HG03139 (cell line): ENCODE results near the gene APLF.
"Not testable (repeated sequence)": the region's sequence is repeated elsewhere in the genome, so short reads cannot be mapped to it uniquely, and the experiment has no call there.

ENCODE experiments used
- ATAC-seq: cut with Tn5 transposase; IDR thresholded peaks from one replicate; pipeline ENCODE4 v1.9.1; 2021; ENCODE audit not compliant: unreplicated experiment

APLF gene

DNA sequence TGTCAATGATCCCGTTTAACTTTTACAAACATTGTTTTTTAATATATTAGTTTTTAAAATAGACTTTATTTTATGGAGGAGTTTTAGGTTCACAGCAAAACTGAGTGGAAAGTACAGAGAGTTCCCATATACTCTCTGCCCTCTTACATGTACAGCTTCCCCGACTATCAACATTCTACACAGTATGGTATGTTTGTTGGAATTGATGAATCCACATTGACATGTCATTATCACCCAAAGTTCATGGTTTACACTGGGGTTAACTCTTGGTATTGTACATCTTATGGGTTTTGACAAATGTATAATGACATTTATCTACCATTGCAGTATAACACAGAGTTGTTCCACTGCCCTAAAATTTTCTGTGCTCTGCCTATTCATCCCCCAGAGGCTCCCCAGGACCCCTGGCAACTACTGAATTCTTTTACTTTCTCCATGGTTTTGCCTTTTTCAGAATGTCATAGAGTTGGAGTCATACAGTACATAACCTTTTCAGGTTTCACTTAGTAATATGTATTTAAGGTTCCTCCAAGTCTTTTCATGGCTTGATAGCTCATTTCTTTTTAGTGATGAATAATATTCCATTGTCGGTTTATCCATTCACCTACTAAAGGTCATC lies 5.5 kb downstream of the APLF start:
- no peak for ATAC-seq

DNA sequence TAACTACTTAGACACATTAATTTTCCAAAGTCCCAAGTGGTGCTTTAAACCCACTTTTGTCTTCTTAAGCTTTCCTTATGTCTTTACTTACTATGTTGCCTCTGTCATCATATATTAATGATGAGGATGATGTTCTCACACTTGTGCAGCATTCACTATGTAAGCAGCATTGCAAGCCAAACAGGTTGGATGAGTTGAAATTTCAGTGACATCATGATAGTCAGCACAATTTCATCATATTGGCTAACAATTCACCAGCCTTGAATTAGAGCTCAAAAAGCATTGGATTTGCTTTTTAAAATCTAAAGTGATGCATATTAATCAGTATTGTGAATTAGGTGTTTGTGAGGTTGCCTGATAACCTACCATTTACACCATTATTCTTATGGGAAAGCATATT lies 7.7 kb downstream of the APLF start:
- no peak for ATAC-seq

DNA sequence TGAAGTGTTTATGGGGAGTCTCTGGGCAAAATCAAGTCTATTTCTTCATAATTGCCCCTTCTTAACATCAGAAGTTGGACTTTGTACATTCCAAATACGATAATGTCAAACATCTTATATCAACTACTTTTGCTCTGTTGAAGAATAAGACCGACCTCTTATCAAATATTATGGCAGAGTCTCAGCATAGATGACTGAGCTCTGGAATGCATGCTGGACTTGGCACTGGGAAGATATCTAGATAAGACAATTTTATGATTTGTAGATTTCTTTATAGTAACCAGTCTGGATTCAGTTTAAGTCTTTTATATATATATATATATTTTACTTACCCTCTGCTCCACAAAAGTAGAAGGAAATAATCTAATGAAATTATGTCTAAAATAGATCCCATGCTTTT lies 8.2 kb downstream of the APLF start:
- no peak for ATAC-seq

DNA sequence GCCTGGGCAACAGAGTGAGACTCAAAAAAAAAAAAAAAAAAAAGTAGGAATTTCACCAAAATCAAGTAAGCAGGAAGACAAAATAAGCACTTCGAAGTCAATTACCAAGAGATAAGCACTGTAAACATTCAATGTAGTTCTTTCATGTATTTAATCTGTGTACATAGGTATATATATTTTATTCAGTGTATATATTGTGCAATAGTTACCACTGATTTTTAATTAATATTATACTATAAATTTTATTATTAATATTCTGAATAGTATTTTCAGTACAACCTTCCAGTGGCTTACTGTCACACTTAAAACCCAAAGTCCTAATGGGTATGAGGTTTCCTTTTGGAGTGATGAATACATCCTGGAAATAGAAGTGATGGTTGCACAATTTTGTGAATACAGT lies 9.1 kb downstream of the APLF start:
- ATAC-seq: no peak

DNA sequence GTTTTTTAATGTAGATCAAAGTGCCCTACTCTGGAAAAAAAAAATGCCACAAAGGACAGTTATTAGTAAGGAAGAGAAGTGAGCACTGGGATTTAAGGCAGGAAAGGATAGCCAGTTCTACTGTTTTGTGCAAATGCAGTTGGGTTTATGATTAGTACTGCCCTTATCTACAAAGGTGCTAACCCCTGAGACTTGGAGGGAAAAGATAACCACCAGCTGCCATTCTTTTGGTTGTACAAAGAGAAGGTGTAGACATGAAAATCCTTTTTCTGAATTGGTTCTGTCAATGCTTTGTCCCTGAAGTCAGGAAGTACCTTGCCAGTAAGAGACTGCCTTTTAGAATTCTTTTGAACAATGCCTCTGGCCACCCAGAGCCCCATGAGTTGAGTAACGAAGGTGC lies 11.3 kb downstream of the APLF start:
- ATAC-seq: no peak

DNA sequence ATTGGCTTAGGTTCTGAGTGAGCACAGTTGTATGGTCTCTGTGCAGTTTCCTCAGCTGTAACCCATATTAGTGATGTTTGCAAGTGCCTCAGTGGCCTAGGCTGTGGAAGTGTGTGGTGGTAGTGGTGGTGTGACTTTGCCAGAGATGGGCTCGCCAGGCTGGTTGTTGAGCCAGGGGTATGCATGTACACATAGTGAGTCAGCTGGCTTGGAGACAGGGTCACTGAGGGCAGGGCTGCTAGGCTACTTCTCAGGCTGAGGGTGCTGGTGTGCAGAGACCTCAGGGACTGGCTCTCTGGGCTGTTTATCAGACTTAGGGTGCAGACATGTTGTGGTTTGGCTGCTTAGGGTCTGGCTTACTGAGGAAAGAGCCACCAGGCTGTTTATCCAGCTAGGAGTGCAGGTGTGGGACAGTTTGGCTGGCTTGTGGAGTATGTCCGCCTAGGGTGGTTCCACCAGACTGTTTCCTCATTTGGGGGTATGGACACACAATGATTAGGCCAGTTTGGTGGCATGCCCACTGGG lies 15.0 kb downstream of the APLF start:
- ATAC-seq: no peak

DNA sequence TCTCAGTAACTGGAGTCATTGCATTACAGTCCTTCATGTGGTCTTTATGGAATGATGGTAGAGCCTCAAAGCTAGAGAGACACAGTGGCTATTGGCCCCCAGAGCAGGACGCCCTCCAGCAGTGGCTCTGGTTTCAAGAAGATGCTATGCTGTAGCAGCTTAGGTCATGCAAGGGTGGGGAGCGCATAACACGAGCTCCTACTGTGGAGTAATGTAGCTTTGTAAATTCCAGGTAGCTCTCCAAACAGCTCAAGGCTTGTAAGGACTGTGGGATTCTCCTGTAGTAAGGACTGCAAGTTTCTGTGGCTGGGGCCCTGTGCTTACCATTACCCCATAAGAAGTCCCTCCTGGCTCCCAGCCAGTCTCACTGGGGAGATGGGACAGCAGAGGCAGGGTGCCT lies 15.6 kb downstream of the APLF start:
- ATAC-seq: no peak

DNA sequence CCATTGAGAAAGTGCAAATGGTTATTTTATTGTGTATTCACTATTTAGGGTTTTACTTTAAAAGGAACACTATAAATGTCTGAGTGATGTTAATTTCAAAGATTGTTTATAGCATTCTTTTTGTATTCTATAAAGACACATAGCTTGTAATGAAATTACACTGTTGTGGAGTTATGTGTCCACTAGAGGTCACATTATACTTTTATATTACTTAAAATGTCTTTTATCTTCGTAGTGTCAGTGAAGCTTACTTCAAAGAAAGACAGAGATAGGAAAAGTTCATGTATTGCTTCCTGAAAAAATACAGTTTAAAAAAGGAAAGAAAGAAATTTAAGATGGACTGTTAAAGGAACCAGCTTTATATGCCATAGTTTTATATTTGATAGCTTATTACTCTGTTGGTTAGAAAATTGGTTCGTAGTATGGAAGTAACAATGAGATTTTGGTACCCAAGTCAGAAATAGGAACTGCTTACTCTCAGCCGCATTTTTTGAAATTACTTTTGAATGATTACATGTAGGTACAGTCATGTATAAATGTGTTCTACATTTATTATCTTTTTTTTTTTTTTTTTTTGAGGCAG lies 20.5 kb downstream of the APLF start:
- no peak for ATAC-seq

DNA sequence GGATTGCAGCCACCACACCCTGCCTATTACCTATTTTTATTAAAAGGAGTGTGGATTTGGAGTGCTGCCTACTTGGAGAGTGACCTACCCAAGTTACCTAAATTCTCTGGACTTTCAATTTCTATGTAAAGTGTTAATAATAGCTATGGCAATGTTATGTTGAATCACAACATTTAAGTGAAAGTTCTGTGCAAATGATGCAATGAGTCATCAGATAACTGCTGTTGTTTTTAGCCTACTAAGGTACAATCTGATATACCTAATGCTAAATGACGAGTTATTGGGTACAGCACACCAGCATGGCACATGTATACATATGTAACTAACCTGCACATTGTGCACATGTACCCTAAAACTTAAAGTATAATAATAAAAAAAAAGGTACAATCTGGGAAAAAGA lies 21.2 kb downstream of the APLF start:
- ATAC-seq: not testable (repeated sequence)

DNA sequence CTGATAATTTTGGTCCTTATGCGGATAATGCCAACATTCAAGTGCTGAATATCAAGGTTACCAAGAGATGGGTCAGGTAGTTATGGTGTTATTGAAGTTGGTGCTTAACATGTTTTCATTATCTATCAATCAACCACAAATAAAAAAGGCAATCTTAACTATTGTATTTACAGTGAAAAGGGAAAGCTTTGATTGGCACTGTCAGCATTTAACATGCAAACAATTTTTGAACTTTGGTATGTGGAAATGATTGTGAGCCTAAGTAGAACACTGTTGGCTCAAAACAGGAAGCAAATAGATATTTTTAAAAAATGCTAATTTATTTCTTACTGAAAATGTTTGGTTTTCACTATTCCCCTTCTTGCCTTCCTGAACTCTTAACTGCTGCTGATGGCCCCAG lies 21.9 kb downstream of the APLF start:
- no peak for ATAC-seq

DNA sequence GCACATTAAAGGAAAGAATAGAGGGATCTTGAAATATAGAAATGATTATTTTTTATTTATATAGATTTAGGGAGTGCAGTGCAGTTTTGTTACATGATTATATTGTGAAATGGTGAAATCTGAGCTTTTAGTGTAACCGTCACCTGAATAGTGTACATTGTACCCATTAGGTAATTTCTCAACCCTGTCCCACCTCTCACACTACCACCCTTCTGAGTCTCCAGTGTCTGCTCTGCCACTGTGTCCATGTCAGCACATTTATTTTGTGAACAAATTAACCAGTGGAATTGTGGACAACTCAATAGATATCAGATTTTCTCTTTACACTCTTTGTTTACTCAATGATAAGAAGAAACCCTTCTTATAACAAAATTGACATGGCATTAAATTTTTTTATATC lies 24.2 kb downstream of the APLF start:
- ATAC-seq: no peak

DNA sequence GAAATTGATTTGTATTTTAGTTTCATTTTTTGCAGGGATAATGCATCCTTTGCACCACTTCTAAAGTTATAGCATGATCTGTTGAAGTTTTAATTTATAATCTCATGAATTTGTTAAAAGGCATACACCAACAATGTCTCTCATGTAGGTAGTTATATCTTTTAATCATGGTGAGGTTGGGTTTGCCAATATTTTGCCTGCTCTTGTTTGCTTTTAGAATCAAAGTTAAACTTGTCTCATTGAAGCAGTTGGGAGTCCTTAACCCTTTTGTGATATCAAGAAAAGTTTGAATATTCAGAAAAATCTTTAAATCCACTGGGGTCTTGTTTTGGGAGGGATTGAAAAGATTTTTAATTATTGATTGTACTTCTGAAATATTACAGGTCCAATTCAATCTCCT lies 31.7 kb downstream of the APLF start:
- no peak for ATAC-seq

DNA sequence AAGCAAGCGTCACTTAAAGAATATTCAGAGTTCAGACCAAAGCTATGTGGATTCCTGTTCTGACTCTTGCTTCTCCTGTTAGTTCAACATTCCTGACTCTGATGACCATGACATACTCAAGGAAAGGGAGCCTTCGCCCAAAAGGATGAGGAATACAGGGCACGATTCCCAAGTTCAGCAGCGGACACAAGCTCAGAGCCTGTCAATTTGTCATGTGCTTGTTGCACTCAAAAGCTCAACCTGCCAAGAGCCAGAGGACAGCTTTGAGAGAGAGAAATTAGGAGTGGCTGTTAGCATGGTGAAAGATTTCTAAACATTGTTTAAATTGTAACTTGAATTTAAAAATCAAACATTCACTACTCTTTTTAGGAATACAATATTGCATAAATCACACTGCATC lies 33.3 kb downstream of the APLF start:
- no peak for ATAC-seq

DNA sequence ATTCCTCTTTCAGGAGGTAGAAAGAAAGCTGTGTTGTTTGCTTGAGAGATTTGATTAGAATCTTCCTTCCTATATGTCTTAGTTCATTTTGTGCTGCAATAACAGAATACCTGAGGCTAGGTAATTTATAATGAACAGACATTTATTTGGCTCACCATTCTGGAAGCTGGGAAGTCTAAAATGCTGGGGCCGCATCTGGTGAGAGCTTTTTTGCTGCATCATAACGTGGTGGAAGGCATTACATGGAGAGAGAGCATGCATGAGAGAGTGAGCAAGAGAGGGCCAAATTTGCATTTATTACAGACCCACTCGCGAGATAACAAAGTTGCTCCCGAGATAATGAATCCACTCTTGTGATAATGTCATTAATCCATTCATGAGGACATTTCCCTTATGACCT lies 34.4 kb downstream of the APLF start:
- ATAC-seq: no peak

DNA sequence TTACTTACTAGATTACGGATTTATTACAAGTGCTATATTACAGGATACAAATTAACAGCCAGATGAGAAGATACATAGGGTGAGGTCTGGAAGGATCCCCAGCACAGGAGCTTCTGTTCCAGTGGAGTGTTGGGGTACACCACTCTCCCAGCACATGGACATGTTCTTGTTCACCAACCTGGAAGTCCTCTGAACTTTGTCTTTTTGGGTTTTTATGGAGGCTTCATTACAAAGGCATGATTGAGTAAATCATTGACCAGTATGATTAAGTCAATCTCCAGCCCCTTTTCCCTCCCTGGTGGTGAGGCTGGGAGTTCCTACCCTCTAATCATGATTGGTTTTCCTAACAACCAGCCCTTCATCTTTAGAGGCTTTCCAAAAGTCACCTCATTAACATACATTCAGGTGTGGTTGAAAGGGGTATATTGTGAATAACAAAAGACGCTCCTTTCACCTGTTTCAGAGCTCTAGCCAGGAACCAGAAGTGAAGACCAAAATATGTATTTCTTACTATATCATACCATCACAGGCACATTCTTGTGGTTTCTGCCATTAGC lies 38.3 kb downstream of the APLF start:
- no peak for ATAC-seq

DNA sequence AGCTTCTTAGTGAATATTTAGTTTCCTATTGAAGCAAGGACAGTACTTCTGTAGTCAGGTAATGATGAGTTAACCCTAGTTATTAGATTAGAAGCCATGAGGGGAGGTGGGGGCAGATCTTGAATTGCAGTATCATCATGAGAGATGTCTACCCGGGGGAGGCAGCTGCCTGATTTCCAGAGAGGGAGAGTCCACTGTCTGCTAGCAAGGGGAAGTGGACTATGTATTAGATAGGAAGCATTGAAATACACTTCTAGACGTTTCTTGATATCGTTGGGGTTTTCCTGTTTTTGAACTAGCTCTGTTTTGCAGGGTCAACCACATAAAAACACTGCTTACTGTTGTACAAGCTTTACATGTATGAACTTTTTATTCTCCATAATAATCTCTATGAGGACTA lies 38.8 kb downstream of the APLF start:
- no peak for ATAC-seq

DNA sequence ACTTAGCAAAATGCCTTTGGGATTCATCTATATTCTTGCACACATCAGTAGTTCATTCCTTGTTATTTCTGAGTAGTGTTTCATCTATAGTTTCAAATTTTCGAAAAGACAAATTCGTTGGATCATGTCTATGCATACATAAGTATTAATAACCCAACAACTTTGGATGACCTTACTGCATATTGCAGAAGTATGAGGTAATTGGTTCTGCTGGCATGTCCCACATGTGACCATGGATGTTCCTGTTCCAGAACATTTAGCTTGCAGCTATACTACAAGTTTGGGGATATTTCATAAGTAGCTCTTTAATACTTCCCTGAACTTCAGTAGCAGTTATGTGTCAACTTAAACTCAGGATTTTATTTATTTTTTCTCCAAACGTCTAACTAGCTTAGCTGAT lies 44.9 kb downstream of the APLF start:
- ATAC-seq: no peak

DNA sequence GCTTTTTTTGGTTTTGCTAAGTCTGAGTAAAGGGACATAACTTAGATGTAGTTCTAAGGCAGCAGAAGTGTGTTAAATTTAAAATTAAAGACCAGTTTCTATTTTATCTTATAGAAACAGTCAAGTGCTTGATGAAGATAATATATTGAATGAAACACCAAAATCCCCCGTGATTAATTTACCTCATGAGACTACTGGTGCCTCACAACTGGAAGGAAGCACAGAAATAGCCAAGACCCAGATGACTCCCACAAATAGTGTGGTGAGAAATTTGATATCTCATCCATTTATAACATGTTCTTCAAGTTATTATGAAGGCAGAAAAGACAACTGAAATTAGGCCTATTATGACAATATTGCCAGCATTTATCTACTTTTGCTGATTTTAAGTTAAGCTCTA lies 45.6 kb downstream of the APLF start:
- ATAC-seq: no peak

DNA sequence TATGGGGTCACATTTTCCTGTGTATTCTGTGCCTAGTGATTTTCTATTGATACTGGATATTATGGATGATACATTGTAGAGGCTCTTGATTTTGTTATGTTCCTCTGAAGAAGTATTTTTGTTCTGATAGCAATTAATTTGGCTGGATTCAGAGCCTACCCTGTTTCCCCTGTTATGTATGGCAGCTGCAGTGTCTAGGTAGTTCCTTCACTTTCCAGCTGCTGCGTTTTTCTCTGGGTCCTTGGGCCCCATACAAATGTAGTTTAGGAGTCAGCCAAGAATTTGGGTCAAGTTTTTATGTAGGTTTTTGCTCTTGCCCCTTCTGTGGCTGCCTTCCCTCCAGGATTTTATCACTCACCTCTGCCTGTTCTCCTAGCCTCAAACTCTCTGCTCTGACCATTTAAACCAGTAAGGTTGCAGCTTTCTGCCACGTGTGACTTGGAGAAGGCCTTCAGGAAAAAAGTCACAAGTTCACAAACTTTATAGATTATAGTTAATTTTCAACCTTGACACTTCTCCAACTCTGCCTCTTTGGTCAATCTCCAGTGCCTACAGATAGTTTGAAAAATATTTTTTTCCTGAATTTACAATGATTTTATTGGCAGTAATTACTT lies 47.0 kb downstream of the APLF start:
- ATAC-seq: no peak

DNA sequence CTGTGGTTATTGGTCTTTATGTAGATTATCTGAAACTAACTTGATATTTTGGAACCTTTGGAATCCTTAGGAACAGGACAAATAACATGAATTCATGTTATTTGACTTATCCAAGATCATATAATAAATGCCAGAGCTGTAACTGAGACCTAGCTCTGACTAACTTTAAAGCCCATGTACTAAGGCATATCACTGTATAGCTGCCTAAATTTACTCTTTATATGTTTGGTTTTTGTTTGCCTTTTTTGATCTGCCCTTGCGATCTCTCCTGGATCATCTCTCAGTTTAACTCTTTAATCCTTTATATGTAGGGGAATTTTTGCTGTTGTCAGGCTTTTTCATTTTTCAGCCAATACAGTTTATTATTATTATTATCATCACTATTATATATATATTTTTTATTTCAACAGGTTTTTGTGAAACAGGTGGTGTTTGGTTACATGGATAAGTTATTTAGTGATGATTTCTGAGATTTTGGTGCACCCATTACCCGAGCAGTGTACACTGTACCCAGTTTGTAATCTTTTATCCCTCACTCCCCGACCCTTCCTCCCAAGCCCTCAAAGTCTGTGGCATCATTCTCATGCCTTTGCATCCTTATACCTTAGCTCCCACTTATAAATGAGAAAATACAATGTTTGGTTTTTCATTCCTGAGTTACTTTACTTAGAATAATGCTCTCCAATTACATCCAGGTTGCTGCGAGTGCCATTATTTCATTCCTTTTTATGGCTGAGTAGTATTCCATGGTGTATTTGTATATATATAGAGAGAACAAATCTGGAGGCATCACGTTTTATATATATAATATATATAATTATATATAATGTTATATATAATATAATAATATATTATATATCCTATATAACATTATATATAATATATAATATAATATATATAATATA lies 48.9 kb downstream of the APLF start:
- no peak for ATAC-seq

DNA sequence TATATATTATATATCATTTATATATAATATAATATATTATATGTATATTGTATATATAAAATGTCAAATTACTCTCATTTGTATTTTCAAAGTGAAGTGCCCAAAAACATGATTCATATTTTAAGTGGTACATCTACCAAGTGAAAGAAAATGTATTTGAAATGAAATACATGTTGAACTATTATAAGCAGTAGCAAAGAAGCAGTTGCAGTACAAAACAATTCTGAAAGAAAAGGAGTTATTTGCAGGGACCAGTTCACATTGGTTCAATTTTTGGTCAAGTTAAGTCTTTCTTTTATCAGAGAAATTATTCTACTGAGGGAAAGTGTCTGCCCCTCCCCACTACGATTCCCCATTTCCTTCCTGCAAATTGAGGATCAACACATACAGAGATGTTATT lies 51.9 kb downstream of the APLF start:
- ATAC-seq: no peak
